GM19397 (cell line): ENCODE measurements around the gene NCR2.

Source experiments
- ATAC-seq: cut with Tn5 transposase; IDR thresholded peaks from one replicate; pipeline ENCODE4 v1.9.1; 2021; ENCODE audit warnings: mild to moderate bottlenecking, moderate library complexity; ENCODE audit not compliant: unreplicated experiment

NCR2 gene

GRCh38 chr6:41327177-41327576, 8.2 kb upstream of the NCR2 start:
- ATAC-seq = no peak

- no peak for ATAC-seq
Observed at GRCh38 chr6:41331401-41332150, 3.8 kb upstream of the NCR2 start.

- no peak for ATAC-seq
Observed at GRCh38 chr6:41332241-41332640, 3.2 kb upstream of the NCR2 start.

- ATAC-seq = no peak
Observed at GRCh38 chr6:41332842-41333736, 2.3 kb upstream of the NCR2 start.

- peak; percentile 2 for ATAC-seq
Observed at GRCh38 chr6:41334482-41335040, 847 bp upstream of the NCR2 start.

- no peak for ATAC-seq
Observed at GRCh38 chr6:41335943-41336342, 535 bp downstream of the NCR2 start.

GRCh38 chr6:41336824-41337223, 1.4 kb downstream of the NCR2 start:
- ATAC-seq = no peak

- ATAC-seq = no peak
Observed at GRCh38 chr6:41337709-41338108, 2.3 kb downstream of the NCR2 start.

- no peak for ATAC-seq
Observed at GRCh38 chr6:41338659-41339058, 3.3 kb downstream of the NCR2 start.

GRCh38 chr6:41341580-41341979, 6.2 kb downstream of the NCR2 start:
- no peak for ATAC-seq

GRCh38 chr6:41342241-41342640, 6.8 kb downstream of the NCR2 start:
- ATAC-seq = no peak

- no peak for ATAC-seq
Observed at GRCh38 chr6:41343641-41344187, 8.3 kb downstream of the NCR2 start.

- no peak for ATAC-seq
Observed at GRCh38 chr6:41344876-41345275, 9.5 kb downstream of the NCR2 start.

- no peak for ATAC-seq
Observed at GRCh38 chr6:41345901-41346300, 10.5 kb downstream of the NCR2 start.

- no peak for ATAC-seq
Observed at GRCh38 chr6:41346441-41346840, 11.0 kb downstream of the NCR2 start.

- no peak for ATAC-seq
Observed at GRCh38 chr6:41347378-41348050, 12.1 kb downstream of the NCR2 start.

- ATAC-seq = no peak
Observed at GRCh38 chr6:41348934-41349333, 13.5 kb downstream of the NCR2 start.

- ATAC-seq = no peak
Observed at GRCh38 chr6:41352396-41352795, 17.0 kb downstream of the NCR2 start.

GRCh38 chr6:41352907-41353306, 17.5 kb downstream of the NCR2 start:
- ATAC-seq = no peak

GRCh38 chr6:41353333-41353732, 17.9 kb downstream of the NCR2 start:
- no peak for ATAC-seq

GRCh38 chr6:41355952-41356351, 20.5 kb downstream of the NCR2 start:
- ATAC-seq = no peak
